Measurements from ENCODE around the gene B4GALT2.

The B4GALT2 gene

DNA sequence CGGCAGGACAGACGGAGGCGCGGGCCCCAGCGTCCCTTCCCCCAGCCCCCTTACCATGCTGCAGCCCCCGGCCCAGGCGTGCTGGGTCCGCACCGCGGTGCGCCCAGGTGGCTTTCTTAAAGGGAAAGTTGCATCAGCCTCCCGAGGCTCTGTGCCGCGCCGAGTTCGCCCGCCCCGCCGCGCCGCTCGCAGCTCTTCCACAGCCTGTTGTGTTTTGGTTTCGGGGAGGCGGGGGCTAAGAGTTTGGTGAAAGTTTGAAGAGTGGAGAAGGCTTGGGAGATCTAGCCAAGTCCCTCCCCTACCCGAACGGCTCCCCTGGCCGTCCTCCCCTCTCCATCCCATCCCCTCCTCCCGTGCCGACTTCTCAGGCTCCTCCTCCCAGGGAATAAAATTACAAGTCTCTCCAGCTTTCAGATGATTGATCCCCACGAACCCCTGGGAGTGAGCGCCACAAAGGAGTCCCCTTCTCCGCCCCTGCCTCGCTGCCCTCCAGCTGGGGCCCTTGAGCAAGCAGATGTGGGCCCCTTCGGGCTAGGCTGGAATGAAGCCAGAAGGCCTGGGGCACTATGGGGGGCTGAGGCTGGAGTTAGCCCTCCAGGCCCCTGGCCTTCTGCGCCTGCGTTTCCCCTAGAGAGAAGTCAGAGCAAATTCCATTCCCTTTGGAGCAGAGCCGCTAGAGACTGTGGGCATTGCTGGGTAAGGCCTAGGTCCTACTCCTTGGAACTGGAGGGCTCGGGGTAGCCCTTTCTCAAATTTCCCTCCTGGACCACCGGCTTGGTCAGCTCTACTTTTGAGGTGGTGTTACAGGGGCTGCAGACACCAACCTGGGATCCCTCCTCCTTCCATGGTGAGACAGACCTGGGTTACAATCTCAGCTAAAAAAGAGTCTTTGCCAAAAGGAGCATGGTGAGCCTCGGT, 52.5 kb downstream of the B4GALT2 start, which contains the start of gene SLC6A9:
SLC6A9 (minus strand) TSS at position 211 of the 918 bp plus-strand sequence. CDS start 7,185 bp downstream, outside the sequence.
- no peak for DNase-seq

DNA sequence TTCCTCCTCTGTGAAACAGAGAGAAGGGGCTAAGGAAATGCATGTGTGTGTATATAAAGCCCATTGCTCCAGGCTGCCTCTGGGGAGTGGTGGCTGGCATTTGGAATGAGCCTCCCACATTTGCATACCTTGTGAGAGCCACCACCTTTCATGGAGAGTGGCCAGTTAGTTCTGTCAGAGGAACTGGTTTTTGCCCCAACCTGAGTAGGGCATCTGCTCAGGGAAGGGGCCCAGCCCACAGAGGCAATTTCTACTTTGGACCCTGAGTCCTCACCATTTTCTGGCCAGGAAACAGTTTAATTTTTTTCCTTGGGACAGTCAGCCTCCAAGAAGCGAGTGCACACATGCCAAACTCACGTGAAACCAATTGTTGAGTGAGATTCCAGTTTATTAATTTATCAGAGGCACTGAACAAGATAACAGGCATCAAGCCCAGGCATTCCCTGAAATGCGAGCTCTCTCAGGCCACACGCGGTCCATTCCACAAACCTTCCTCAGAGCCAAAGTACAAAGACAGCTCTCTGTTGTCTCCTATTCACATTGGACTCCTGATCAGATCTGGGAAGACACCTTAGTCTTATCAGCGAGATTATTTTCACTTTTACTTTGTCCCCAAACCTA, 53.3 kb downstream of the B4GALT2 start:
- DNase-seq, result no peak

DNA sequence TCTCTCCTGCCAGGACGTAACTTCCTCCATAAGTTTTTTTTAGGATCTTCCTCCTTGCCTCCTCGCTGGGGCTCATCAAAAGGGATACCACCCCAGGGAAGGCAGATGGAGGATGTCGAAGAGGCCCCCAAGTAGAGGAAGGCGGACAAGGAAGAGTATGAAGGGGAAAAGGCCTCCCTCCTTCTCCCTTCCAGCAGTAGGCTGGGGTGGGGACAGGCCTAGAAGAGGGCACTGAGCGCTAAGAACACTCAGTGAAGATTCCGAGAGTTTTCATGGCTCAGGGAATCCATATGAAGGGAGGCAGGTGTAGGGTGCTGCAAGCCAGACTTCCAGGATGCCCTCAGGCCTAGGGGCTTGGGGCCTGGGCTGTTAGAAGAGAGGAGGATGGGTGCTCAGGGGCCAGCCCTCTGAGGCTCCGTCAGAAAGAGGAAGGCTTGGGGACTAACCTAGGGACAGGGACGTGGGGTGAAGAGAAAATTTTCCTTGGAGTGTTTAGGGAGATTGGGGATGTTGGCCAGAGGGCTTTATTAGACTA, 54.1 kb downstream of the B4GALT2 start:
- no peak for DNase-seq

DNA sequence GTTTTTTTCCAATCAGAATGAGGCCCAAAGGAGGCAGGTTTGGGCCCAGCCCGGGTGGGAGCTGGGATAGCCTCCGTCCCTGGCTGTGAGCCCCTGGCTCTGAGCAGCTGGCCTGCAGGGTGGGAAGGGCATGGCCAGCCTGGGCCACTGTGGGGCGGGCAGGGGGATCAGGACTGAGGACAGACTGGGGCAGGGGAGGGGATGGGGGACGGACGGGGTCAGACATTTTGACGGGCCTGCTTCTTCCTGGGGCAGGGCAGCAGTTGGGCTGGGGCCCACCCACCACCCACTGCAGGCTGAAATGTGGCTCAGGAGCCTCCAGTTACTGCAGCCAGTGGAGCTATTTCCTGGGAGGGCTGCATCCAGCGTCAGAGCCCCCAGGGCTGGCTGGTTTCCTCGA, 54.7 kb downstream of the B4GALT2 start:
- no peak for DNase-seq

DNA sequence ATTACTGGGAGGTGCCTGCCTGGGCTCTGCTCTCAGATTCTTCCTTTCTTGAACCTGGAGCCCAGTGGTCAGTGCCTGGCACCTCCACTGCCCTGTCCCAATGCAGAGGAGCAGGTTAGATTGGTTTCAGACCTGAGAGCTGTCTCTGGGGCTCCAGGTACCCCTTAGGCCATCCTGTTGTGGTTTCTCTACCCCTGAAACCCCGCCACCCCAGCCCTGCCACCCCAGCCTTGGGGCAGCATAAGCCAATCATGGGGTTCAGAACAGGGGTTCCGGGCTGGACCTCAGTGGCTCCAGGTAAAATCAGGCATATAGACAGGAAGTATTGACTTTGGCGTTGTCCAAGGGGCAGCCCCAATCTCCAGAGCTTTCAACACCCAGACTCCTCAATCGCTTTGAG, 55.4 kb downstream of the B4GALT2 start:
- no peak for DNase-seq

DNA sequence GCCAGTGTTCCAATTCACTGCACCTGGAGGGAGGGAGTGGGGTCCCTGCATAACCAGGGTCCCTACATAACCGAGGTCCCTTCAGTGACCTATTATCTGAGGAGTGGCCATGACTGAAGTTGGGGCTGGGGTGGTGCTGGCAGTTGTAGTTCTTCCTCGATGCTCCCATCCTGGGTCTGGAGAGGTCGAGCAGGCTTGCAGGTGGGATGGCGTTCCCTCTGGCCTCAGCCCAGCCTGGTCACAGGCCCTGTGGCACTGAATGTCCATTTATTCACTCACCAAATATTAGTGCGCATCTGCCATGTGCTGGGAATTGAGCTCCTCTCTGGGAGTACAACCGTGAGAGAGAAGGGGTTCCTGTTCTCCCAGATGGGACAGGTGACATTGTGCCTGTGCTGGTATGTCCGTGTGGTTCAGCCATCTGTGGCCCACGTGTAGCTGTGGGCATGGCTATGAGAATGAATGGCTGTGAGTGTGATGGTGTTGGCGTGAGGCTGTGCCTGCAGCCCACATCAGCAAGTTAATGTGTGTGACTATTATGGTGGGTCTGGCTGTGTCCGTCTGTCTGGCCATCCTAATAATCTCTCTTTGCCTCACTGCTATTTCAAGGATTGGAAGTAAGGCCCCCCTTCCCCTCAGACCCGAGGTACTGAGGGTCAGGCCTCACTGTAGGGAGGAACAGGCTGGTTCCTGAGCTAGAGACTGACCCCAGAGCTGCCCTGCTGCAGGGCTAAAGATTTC, 56.1 kb downstream of the B4GALT2 start:
- DNase-seq, result no peak

DNA sequence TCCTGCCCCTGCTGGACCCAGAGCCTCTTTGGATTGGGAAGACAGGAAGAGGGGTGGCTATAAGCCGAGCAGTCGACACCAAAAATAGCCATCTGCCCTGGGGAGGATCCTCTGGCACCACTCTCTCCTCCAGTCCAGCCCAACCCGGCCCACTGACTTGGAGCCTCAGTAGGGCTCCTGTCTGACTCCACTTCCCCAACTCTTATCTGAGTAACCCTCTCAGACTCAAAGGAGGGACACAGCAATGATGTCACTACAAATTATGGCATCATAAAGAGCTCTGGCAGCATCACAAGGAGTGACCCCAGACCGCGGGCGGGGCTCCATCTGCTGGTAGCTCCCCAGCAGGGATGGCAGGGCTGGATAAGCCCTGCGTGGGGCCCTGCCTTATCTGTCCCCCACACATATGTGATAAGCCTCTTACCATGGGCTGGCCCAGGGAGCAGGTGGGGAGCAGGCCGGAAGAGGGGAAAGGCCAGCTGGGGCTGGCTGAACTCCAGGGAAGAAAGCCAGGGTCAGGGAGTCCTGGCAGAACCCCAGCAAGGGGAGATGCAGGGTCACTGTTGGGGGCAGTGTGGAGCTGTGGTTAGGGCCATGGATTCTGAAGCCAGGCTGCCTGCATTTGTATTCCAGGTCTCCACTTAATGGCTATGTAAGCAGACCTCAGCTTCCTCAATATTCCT, 56.9 kb downstream of the B4GALT2 start:
- no peak for DNase-seq

DNA sequence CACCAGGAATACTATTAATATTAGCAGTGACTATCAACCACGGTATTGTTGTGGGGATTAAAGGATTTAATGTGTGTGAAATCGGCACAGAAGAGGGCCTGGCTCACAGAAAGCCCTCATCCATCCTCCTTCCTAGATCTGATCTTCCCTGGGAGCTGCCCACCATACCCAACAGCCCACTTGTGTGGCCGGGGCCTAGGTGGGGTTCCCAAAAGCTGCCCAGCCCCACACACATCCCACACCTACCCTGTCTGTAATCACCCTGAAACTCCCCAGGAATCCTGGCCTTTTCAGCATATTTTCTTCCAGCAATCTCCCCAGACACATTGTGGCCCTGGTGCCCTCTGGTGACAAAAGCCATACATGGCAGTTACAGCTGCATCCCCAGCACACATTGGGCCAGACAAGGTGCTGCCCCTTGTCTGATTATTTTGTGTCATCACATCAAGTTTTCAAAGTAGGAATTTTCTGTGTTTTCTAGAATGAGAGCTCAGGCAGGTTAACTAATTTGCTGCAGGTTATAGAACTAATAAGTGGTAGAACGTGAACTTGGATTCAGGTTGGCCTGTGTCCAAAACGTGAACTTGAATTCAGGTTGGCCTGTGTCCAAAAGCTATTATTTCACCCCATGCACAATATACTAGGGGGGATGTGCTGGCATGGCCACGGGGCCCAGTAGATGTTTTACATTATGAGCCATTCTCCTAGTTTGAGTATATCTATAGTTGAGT, 57.6 kb downstream of the B4GALT2 start:
- peak; percentile 44 for DNase-seq

DNA sequence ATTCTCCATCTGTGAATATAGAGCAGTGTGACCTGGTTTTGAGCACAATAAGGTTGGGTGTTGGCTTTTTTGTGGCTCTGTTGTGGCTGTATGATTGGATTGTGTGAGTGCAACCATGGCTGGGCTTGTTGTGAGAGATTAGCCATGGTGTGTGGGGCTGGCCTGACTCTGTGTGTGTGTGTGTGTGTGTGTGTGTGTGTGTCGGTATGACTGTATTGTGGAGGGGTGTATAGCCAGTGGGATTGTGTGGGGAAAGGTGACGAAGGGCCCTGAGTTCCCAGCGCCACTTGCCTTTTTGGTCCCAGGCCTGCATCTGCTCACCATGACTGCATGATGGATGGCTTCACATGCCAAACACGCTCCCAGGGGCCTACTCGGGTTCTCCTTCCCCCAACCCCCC, 58.1 kb downstream of the B4GALT2 start:
- DNase-seq, result no peak

DNA sequence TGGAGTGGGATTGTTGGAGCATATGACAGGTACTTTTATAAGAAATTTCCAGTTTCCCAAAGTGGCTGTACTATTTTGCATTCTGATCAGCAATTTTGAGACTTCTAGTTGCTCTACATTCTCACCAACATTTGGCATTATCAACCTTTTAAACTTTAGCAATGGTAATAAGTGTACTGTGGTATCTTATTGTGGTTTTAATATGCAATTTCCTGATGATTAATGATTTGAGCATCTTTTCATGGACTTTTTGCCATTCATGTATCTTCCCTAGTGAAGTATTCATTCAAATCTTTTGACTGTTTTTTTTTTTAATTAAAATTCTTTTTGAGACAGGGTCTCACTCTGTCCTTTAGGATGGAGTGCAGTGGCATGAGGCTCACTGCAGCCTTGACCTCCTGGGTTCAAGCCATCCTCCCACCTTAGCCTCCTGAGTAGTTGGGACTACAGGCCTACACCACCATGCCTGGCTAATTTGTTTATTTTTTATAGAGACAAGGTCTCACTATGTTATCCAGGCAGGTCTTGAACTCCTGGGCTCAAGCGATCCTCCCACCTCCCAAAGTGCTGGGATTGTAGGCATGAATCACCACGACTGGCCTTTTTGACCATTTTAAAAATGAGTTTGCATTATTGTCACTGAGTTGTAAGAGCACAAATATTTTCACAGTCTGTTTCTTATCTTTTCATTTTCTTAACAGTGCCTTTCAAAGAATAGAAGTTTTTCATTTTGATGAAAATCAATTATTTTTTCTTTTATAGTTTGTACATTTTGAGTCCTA, 60.1 kb downstream of the B4GALT2 start:
- no peak for DNase-seq

DNA sequence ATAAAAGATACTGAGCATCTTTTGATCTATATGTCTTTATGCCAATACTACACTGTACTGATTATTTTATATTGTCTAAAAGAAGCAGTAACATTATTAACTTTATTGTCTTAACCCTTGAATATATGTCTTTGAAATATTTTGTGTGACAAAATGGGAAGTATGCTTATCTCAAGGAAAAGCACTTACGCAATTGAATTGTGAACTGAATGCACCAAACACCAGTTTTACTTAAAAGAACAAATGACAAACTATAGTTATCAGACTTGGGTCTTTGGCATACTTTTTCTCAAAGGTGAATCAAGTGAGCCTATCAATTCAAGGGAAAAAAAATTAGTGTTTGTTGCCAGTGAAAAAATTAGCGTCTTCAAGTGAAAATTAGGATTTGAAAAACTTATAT, 61.4 kb downstream of the B4GALT2 start:
- no peak for DNase-seq
